ENCODE data around the gene ADAMTS15.

The ADAMTS15 gene

GRCh38 chr11:130478881-130479280 lies 30.4 kb downstream of the ADAMTS15 start:
- no peak for DNase-seq (ENCODE audit: low spot score)

- no peak for DNase-seq (ENCODE audit: low spot score)
These were observed 31.7 kb downstream of the ADAMTS15 start for GRCh38 chr11:130480186-130480585.

- DNase-seq (ENCODE audit: low spot score) = no peak
These were observed 32.3 kb downstream of the ADAMTS15 start for GRCh38 chr11:130480711-130481140.

- DNase-seq (ENCODE audit: low spot score) = no peak
These were observed 34.7 kb downstream of the ADAMTS15 start for GRCh38 chr11:130483124-130483523.

- no peak for DNase-seq (ENCODE audit: low spot score)
These were observed 37.5 kb downstream of the ADAMTS15 start for GRCh38 chr11:130485983-130486382.

GRCh38 chr11:130486391-130486836 lies 38.0 kb downstream of the ADAMTS15 start:
- no peak for DNase-seq (ENCODE audit: low spot score)

- no peak for DNase-seq (ENCODE audit: low spot score)
These were observed 38.8 kb downstream of the ADAMTS15 start for GRCh38 chr11:130486987-130487923.

GRCh38 chr11:130487924-130488815 lies 39.7 kb downstream of the ADAMTS15 start:
- no peak for DNase-seq (ENCODE audit: low spot score)

GRCh38 chr11:130488848-130489584 lies 40.6 kb downstream of the ADAMTS15 start:
- DNase-seq (ENCODE audit: low spot score) = no peak

GRCh38 chr11:130489716-130490115 lies 41.3 kb downstream of the ADAMTS15 start:
- DNase-seq (ENCODE audit: low spot score) = no peak

GRCh38 chr11:130490682-130491449 lies 42.4 kb downstream of the ADAMTS15 start:
- no peak for DNase-seq (ENCODE audit: low spot score)

GRCh38 chr11:130498181-130498580 lies 49.7 kb downstream of the ADAMTS15 start:
- DNase-seq (ENCODE audit: low spot score) = no peak

GRCh38 chr11:130499828-130500227 lies 51.4 kb downstream of the ADAMTS15 start:
- no peak for DNase-seq (ENCODE audit: low spot score)

GRCh38 chr11:130504317-130504716 lies 55.9 kb downstream of the ADAMTS15 start:
- no peak for DNase-seq (ENCODE audit: low spot score)

- DNase-seq (ENCODE audit: low spot score) = no peak
These were observed 60.5 kb downstream of the ADAMTS15 start for GRCh38 chr11:130508913-130509312.

GRCh38 chr11:130509942-130510341 lies 61.5 kb downstream of the ADAMTS15 start:
- DNase-seq (ENCODE audit: low spot score) = no peak

- no peak for DNase-seq (ENCODE audit: low spot score)
These were observed 62.1 kb downstream of the ADAMTS15 start for GRCh38 chr11:130510407-130511006.

- no peak for DNase-seq (ENCODE audit: low spot score)
These were observed 63.3 kb downstream of the ADAMTS15 start for GRCh38 chr11:130511765-130512164.

- no peak for DNase-seq (ENCODE audit: low spot score)
These were observed 64.2 kb downstream of the ADAMTS15 start for GRCh38 chr11:130512662-130513061.

- DNase-seq (ENCODE audit: low spot score) = no peak
These were observed 64.7 kb downstream of the ADAMTS15 start for GRCh38 chr11:130513132-130513531.

- no peak for DNase-seq (ENCODE audit: low spot score)
These were observed 65.9 kb downstream of the ADAMTS15 start for GRCh38 chr11:130514316-130514715.
